ENCODE data around the gene FNDC7. TPM values are rescaled to one million over a fixed set of nuclear protein-coding genes. Genes with fewer than 3 reads are reported as not detected.

The FNDC7 gene
- total RNA-seq, 1 donor from 2014 or later: not detected

DNA sequence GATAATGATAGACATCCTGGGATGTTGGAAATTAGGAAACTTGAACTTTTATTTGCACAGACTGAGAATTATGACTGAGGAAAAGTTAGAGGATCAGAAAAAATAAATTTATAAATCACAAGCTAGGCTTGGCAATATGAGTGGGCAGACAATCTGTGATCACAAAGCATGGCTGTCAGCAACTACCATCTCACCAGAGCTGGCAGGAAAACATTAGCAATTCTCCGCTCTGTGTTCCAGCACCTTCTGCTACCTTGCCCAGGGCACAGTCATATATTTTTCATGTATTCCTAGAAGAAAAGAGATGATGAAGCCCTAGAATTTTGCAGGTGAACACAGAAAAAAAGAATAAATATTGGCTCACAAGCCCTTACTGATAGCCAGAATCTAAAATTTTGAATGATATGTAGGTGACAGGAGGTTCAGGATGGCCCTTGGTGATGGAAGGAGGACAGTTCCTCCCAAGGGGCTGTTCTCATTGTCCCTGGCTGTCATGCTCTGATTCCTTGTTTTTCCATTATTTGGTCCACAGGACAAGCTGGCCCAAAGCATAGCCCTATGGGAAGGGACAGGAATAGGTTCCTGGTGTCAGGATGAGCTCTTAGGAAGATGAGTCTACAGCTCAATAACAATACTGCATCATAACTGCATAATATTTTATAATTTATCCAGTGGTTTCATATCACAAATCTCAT is 21.6 kb downstream of the FNDC7 start:
- H3K27ac Mint-ChIP-seq: no peak overlapping the region
- H3K9me3 Mint-ChIP-seq: no peaks in the 10 kb centered on the region
- H3K36me3 Mint-ChIP-seq: no peaks in the 10 kb centered on the region
- peaks cover 5% of the 10 kb centered on the region for H3K27me3 Mint-ChIP-seq
- no peak overlapping the region for H3K4me3 Mint-ChIP-seq
- peaks cover 9% of the 10 kb centered on the region for H3K4me1 Mint-ChIP-seq (ENCODE audit: unreplicated experiment)
- TF ChIP-seq, protein P1, sequence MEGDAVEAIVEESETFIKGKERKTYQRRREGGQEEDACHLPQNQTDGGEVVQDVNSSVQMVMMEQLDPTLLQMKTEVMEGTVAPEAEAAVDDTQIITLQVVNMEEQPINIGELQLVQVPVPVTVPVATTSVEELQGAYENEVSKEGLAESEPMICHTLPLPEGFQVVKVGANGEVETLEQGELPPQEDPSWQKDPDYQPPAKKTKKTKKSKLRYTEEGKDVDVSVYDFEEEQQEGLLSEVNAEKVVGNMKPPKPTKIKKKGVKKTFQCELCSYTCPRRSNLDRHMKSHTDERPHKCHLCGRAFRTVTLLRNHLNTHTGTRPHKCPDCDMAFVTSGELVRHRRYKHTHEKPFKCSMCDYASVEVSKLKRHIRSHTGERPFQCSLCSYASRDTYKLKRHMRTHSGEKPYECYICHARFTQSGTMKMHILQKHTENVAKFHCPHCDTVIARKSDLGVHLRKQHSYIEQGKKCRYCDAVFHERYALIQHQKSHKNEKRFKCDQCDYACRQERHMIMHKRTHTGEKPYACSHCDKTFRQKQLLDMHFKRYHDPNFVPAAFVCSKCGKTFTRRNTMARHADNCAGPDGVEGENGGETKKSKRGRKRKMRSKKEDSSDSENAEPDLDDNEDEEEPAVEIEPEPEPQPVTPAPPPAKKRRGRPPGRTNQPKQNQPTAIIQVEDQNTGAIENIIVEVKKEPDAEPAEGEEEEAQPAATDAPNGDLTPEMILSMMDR (conservative IDR thresholded peaks at IDR 0.05): no peak
- DNase-seq (ENCODE audit: extremely low spot score, unreplicated experiment): no peak

DNA sequence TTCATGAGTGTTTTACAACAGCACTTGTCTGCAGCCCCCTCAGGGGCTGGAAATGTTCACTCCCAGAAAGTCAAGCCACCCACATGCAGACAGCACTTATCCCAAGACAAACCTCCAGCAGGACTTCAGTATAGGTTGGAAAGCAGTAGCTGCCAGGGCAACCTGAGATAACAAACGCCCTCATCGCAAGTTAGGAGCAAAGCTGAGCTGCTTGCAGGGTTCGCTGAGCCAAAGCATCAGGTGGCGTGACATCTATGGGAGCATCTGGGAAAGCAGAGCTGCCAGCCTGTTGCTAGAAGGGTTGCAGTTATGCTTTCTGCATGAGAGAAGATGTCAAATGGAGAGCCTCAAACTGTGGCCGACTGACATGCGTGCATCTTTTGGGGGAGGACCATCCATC is 29.5 kb downstream of the FNDC7 start:
- no peak overlapping the region for H3K27ac Mint-ChIP-seq
- DNase-seq (ENCODE audit: extremely low spot score, unreplicated experiment): no peak
- peaks cover 2% of the 10 kb centered on the region for H3K27me3 Mint-ChIP-seq
- TF ChIP-seq, protein P1 (conservative IDR thresholded peaks at IDR 0.05): no peak
- H3K4me1 Mint-ChIP-seq (ENCODE audit: unreplicated experiment): peaks cover 5% of the 10 kb centered on the region
- no peaks in the 10 kb centered on the region for H3K9me3 Mint-ChIP-seq
- no peak overlapping the region for H3K4me3 Mint-ChIP-seq
- H3K36me3 Mint-ChIP-seq: peaks cover 3% of the 10 kb centered on the region

- Mint-ChIP-seq H3K27me3 (peaks cover 3% of the 10 kb centered on the region), H3K36me3 (peaks cover 6% of the 10 kb centered on the region)
- TF ChIP-seq, protein P1 (conservative IDR thresholded peaks at IDR 0.05): no peak
These were observed 33.3 kb downstream of the FNDC7 start for GRCh38 chr1:108745980-108746381.

DNA sequence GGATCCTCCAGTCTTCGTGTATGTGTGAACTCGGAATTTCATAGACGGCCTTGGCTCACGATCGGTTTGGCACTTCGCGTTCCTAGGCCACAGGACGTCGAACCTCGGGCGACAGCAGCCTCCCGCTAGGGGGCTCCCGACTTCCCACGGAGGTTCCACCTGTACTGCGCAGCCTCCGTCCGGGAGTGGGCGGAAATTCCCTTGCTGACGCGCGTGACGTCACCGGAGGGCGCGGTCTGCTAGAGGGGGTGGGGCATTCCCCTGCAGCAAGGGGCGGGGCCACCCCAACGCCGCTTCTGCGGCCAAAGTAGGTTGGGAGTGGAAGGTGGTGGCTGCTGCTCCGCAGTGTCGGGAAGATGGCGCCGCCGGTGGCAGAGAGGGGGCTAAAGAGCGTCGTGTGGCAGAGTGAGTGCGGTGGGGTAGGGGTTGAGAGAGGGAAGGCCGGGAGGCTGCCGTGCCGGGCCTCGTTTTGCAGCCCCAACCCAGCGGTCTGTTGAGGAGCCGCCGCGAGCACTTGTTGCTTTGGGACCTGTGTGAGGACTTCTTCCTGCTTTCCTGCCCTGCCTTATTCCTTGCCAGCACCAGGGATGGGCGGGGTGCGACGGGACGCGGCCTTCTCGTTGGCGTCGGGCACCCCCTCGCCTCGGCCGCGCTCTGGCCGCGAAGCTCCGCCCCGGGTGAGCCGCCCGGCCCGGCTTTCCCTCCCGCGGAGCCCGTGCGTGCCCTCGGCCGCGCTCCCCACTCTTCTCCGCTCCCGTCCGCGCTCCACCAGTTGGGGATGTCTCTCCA is 33.9 kb downstream of the FNDC7 start, which contains the start of gene STXBP3:
Gene STXBP3, plus strand, starts transcription at position 293 of the 789 bp plus-strand sequence. Its CDS starts 64 bp downstream, at position 357.
- peaks cover 3% of the 10 kb centered on the region for H3K27me3 Mint-ChIP-seq
- H3K4me3 Mint-ChIP-seq: peak within 1 kb of the TSS; percentile 98
- peaks cover 19% of the 10 kb centered on the region for H3K4me1 Mint-ChIP-seq (ENCODE audit: unreplicated experiment)
- TF ChIP-seq, protein P1 (conservative IDR thresholded peaks at IDR 0.05): peak; percentile 95
- peak; percentile 100 for DNase-seq (ENCODE audit: extremely low spot score, unreplicated experiment)
- no peaks in the 10 kb centered on the region for H3K9me3 Mint-ChIP-seq
- H3K27ac Mint-ChIP-seq: peak within 1 kb of the TSS; percentile 99
- H3K36me3 Mint-ChIP-seq: peaks cover 6% of the 10 kb centered on the region

More at GRCh38 chr1:108745980-108746381, 33.3 kb downstream of the FNDC7 start:
- peaks cover 19% of the 10 kb centered on the region for H3K4me1 Mint-ChIP-seq (ENCODE audit: unreplicated experiment)
- DNase-seq (ENCODE audit: extremely low spot score, unreplicated experiment): no peak
- H3K4me3 Mint-ChIP-seq: peak overlapping the region; percentile 98
- H3K27ac Mint-ChIP-seq: peak overlapping the region; percentile 99
- H3K9me3 Mint-ChIP-seq: no peaks in the 10 kb centered on the region

GRCh38 chr1:108747171-108747850 is 34.6 kb downstream of the FNDC7 start:
- Mint-ChIP-seq H3K27me3 (peaks cover 3% of the 10 kb centered on the region), H3K4me3 (peak overlapping the region; percentile 98), H3K9me3 (no peaks in the 10 kb centered on the region), H3K27ac (peak overlapping the region; percentile 99), H3K4me1 (ENCODE audit: unreplicated experiment) (peaks cover 19% of the 10 kb centered on the region), H3K36me3 (peaks cover 6% of the 10 kb centered on the region)
- TF ChIP-seq, protein P1 (conservative IDR thresholded peaks at IDR 0.05): no peak
- DNase-seq (ENCODE audit: extremely low spot score, unreplicated experiment): peak; percentile 76
